NCI-H1092 (cell line): ENCODE data around the gene DCAF11.

Experiments
- DNase-seq: peaks from one replicate; lab custom pipeline; 2025; lab: John Stamatoyannopoulos, UW

DCAF11 gene

DNA sequence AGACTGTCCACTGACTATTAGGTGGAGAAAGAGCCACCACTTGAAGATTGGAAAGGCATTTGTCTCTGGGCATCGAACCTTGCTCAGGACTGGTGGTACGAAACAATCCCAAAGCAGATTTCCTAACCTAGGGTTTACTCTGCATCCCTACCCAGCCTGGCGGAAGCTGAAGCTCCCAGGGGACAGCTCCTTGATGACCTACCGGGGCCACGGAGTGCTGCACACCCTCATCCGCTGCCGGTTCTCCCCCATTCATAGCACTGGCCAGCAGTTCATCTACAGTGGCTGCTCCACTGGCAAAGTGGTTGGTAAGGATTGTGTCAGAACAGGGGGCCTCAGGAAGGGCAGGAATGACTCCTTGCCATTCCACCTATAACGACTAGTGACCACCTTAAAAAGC, 6.6 kb downstream of the DCAF11 start:
- no peak for DNase-seq

DNA sequence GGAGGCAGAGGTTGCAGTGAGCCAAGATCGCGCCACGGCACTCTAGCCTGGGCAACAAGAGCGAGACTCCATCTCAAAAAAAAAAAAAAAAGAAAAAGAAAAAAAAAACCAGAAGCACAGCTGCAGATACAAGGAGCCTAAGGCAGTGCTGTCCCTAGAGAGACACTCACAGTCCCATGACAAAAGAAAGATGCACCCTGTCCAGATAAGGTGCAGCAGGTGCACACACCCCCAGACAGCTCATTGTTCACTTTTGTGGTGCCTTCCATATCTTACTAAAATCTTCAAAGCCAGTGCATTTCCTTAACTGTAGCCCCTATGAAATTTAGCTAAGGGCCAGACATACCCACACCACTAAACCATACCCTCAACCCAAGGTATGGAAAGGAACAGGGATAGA, 7.8 kb downstream of the DCAF11 start:
- DNase-seq = no peak

DNA sequence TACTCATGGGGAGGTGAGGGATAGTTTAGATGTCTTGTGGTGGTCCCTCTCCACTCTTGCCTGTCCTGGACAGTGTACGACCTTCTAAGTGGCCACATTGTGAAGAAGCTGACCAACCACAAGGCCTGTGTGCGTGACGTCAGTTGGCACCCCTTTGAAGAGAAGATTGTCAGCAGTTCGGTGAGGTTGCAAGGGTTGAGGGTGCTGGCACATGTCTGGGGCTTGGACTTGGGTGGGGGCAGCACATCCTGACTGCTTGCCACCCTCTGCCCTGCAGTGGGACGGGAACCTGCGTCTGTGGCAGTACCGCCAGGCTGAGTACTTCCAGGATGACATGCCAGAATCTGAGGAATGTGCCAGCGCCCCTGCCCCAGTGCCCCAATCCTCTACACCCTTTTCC, 8.3 kb downstream of the DCAF11 start:
- no peak for DNase-seq

DNA sequence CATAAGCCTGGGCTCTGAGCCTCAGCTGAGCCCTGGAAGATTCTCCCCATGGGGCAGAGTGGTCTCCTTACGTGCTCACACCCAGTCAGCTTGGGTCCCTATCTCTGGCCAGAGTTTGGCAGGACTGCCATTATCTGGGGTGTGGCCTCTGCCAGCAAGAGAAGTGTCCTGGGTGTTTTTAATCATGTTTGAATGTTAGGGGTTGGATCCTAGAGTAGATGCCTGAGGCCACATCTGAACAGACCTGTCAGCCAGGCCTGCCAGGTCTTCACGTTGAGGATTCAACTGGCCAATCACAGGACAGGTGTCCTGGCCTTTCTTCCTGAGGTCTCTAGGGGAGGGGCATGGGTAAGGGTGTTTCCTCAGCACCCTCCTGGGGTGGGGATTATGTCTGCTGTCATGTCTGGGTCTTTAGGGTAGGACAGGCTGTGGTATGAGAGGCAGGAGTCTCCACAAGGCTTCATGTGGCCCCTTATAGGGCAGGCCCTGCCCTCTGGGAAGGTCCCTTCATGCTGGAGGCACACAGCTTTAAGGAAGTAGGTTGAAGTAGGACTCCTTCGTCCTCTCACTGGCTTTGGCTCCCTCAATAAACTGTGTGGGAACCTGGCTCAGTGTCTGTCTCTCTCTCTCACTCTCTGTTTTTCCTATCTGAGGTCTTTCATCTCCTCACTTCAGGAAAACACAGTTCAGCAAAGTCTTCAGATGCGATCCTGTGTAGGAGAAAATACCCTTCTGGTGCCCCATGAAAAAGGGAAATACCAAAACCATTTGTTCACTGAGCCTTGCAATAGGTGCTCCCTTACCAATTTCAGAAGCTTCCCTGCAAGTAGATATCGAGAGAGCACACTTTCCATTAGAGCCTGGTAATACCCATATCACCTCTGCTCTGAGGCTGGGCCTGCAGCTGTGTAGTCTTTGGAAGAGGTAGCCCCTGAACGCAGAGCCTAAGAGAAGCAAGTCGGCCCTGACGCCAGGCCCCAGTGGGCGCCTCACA, 9.1 kb downstream of the DCAF11 start:
- DNase-seq = no peak

DNA sequence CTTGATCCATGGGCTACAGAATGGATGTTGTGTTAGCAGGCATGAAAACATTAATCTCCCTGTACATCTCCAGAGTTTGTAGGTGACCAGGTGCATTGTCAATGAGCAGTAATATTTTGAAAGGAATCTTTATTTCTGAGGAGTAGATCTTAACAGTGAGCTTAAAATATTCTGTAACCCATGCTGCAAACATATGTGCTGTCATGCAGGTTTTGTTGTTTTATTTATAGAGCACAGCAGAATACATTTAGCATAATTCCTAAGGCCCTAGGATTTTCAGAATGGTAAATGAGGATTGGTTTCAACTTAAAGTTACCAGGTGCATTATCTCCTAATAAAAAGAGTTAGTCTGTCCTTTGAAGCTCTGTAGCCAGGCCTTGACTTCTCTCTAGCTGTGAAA, 12.4 kb downstream of the DCAF11 start:
- DNase-seq = no peak

DNA sequence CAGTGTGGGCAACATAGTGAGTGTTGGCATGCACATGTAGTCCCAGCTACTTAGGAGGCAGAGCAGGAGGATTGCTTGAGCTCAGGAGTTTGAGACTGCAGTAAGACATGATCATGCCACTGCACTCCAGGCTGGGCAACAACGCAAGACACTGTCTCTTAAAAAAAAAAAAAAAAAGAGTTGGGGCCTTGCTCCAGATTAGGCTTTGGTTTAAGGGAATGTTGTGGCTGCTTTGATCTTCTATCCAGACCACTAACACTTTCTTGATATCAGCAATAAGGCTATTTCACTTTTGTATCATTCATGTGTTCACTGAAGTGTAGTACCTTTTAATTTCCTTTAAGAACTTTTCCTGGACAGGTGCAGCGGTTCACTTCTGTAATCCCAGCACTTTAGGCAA, 13.1 kb downstream of the DCAF11 start:
- no peak for DNase-seq

DNA sequence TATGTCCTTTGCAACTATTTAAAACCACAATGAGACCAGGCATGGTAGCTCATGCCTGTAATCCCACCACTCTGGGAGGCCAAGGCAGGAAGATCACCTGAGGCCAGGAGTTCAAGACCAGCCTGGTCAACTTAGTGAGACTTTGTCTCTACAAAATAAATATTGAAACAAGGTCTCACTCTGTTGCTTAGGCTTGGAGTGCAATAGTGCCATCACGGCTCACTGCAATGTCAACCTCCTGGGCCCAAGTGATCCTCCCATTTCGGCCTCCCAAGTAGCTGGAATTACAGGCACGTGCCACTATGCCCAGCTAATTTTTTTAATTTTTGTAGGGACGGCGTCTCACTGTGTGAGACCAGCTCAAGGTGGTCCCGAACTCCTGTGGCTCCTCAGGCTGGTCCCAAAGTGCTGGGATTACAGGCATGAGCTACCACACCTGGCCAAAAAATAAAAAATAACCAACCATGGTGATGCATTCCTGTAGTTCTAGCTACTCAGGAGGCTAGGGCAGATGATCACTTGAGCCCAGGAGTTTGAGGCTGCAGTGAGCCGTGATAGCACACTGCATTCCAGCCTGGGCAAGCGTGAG, 14.9 kb downstream of the DCAF11 start:
- no peak for DNase-seq

DNA sequence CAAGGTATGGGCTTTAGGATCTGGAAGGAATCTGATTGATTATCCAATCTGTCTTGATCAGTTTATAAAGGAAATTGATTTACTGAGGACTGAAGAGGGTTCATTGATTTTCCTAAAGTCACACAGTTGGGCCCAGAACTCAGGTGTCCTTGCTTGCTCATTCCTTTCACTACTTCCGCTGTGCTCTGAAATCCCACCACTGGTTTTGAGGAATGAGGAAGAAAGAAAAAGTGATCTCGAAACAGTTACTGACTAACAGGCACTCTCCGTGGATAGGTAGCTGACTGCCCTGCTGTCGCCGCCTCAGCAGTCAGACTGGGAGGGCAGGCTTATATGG, 15.8 kb downstream of the DCAF11 start, which contains the start of gene FITM1:
TSS of gene FITM1 (plus strand) at position 280 of the 337 bp plus-strand sequence. CDS start 905 bp downstream, outside the sequence.
- no peak for DNase-seq

DNA sequence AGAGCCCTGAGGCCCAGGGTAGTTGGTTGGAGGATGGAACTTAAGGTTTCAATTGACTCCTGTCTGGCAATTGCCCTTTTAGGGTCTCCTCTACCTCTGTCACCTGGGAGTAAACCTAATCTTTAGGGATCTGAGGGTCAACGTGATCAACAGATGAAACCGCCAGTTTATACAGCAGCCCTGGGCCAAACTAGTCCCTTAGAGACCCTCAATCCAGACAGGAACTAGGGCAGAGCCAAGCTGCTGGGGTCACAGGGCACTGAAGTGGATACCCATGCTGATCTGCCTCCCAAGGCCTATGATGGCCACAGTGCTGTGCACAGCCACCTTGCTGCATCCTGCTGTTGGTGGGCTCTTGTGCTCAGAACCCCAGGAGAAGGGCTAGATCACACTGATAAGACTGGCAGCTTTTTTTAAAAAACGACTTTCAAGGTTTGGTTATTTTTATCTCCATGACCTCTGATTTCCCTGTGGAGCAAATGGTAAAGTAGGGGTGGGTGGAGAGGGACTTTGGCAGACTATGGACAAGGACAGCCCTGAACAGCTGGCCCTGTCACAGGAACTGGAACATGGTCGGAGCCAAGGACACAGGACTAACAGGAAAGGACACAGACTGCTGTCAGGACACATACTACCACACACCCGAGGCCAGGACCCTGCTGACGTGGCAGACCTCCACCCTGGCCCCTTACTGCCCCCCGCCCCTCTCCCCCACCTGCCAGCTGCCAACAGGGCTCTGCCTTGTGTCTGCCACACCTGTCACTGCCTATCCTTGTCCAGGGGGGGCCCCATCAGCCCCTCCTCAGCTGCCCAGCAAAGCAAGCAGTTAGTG, 16.4 kb downstream of the DCAF11 start:
- no peak for DNase-seq

DNA sequence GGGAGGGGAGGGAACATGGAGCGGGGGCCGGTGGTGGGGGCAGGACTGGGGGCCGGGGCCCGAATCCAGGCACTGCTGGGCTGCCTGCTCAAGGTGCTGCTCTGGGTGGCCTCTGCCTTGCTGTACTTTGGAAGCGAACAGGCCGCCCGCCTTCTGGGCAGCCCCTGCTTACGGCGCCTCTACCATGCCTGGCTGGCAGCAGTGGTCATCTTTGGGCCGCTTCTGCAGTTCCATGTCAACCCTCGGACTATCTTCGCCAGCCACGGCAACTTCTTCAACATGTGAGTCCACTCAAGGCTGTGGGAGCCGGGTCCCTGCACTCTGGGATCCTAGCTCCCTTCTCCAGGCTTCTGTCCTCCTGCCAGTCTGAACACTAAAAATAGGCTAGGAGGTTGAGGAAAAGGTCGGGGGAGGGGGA, 17.0 kb downstream of the DCAF11 start:
- no peak for DNase-seq

DNA sequence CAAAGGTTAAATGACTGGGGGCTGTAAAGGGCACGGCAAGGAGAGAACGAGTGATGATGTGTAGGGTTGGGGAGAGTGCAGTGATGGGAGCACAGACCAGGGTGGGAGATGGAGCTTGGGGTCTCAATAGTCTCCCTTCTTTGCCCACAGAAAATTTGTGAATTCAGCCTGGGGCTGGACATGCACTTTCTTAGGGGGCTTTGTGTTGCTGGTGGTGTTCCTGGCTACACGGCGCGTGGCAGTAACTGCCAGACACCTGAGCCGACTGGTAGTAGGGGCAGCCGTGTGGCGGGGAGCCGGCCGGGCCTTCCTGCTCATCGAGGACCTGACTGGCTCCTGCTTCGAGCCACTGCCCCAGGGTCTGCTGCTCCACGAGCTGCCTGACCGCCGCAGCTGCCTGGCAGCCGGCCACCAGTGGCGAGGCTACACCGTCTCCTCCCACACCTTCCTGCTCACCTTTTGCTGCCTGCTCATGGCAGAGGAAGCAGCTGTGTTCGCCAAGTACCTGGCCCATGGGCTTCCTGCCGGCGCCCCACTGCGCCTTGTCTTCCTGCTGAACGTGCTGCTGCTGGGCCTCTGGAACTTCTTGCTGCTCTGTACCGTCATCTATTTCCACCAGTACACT, 17.6 kb downstream of the DCAF11 start:
- DNase-seq = no peak

DNA sequence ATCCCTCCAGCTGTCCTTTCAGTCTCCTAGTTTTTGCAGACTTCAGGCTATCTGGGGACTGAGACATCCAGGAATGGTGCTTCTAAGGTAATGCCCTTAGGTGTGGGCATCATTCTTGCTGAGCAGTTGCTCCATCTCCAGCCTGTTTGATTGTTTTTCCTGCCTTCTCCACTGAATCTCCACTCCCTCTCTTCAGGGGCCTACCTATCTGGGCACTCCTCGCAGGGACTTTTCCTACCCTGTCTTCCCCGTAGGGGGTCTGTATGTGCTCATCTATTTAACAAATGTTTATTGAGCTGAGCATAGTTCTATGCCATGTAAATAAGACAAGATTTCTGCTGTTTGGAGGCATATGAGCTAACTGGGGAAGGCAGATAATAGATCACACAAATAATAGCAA, 18.4 kb downstream of the DCAF11 start:
- DNase-seq = no peak

DNA sequence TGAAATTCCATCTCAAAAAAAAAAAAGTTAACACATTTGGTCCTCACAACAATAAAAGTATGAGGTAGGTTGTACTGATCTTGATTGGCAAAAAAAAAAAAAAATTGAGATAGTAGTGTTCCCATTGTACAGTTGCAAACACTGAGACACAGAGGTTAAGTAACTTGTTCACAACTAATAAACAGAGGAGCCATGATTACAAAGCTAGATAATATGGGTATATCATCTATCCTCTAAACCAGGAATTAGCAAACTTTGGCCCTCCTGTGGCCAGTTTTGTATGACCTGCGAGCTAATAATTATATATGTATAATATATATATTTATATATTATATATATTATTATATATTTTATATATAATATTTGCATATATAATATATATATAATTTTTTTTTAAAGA, 19.2 kb downstream of the DCAF11 start:
- DNase-seq = no peak

DNA sequence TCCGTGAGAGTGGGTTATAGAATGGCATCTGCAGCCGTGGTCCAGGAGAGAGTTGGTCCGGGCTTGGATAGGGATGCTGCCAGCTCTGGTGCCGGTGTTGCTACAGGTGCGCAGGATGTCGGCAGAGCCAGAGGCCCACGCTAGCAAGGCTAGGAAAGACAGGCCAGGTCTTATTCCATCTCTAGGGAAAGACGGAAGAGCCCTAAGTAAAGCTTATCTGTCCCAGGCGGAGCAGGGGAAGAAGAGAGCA, 20.9 kb downstream of the DCAF11 start:
- DNase-seq = no peak

DNA sequence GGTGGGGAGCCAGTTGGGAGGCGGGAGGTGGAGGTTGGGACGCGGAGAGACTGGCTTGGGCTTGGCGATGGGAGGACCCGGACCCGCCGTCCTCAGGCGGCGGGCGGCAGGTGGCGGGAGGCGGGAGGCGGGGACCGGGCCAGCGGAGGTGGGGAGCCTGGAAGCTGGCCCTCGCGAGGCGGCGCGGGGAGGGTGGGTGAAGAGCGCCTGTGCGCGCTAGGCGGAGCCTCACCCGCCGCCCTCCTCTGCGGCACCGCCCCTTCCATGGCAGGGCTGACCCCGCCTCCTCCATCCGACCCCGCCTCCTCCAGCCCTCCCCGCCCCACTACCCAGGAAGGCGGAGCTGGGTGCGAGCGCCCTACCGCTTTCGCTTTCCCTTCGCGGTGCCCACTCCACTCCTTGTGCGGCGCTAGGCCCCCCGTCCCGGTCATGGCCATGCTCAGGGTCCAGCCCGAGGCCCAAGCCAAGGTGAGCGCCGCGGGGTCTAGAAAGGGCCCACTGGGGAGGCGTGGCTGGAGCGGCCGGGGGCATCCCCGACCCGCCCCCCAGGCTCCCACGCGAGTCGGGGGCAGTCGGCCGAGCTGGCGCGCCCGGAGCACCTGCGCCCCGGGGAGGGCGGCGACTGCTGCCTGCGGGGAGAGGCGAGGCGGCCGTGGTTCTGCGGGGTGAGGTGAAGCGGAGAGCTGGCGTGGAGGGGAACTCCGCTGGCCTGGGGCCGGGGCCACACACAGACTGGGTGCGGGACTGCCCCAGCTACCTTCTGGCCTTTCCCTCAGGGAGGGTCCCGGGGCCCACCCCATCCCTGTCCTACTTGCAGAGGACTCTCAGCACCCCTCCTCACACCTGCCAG, 21.5 kb downstream of the DCAF11 start, which contains the start of gene PSME1:
TSS of gene PSME1 (plus strand) at position 361 of the 850 bp plus-strand sequence. CDS start at position 430, 69 bp downstream.
- DNase-seq = peak; percentile 93

DNA sequence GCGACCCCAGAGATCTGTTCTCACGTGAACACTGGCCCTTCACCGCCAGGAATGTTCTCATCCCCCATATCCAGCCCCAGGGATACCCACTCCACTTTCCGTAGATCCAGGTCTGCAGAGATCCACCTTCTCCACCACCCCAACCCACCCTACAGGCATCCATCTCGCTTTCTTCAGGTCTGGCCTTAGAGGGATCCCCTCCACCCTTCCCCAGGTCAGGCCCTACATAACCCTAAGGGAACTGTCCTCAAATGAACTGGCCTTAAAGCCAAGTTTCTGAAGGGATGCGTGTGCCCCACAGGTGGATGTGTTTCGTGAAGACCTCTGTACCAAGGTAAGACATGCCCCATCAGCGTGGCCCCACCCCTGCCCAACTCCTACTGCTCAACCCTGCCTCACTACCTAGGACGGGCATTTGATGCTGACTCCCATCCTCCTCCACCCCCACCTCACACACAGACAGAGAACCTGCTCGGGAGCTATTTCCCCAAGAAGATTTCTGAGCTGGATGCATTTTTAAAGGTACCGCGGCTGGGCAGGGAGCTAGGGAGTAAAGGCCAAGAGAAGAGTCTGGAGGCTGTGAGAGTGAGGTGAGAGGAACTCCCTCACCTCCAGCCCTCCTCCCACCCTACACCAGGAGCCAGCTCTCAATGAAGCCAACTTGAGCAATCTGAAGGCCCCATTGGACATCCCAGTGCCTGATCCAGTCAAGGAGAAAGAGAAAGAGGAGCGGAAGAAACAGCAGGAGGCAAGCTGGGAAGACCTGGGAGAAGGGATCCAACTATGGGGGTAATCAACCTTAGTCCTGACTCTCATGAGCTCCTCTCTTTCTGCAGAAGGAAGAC, 22.3 kb downstream of the DCAF11 start:
- no peak for DNase-seq

DNA sequence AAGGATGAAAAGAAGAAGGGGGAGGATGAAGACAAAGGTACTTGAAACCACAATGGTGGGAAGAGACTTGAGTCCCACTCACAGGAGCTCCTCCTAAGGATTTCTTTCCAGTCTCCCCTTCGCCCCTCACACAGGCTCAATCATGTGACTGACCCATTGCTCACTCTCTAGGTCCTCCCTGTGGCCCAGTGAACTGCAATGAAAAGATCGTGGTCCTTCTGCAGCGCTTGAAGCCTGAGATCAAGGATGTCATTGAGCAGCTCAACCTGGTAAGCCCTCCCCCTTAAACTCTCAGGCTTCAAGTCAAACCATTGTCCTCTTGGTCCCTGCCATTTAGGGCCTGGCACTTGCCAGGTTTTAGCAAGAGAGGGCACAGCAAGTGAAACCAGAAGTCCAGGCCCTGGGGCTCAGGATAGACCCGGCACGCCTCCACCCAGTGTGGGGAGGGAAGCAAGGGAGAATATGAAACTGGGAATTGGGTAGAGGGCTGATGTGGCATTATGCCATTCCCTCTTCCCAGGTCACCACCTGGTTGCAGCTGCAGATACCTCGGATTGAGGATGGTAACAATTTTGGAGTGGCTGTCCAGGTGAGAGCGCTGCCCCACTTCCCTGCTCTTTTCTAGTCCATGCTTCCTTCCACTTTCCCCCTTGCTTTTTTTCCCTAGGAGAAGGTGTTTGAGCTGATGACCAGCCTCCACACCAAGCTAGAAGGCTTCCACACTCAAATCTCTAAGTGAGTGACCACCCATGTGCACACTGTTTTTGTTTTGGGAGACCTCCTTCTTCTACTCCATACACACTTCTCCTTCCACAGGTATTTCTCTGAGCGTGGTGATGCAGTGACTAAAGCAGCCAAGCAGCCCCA, 23.2 kb downstream of the DCAF11 start:
- no peak for DNase-seq

DNA sequence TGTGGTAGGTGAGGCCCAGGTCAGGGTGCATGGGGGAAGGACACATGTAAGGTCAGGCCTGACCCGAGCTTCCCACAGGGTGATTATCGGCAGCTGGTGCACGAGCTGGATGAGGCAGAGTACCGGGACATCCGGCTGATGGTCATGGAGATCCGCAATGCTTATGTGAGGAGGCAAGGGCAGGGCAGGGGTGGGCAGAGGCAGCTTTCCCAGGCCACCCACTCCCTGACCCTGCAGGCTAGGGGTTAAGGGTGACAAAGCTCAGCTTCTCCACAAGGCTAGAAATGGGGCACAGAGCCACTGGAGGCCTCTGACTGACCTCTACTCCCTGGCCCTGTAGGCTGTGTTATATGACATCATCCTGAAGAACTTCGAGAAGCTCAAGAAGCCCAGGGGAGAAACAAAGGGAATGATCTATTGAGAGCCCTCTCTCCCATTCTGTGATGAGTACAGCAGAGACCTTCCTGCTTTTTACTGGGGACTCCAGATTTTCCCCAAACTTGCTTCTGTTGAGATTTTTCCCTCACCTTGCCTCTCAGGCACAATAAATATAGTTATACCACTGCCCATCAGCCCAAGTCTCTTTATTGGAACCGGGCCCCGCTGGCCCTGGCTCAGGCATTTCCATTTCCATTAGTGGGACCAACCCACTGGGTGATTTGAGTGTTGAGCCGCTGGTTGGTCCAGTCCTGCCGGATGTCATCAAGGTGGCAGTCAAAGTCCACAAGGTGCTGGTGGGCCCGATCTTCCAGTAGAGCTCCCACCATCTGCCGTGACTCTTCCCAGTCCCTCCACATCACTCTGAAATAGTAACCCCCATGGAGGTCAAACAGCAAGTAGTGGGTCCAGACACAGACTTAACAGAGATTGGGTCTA, 24.1 kb downstream of the DCAF11 start:
- DNase-seq = no peak
